Parathyroid adenoma (tissue), 2 donors: ENCODE measurements around the gene NRAS.

ENCODE experiments used
- H2AFZ ChIP-seq: fragments of 300-600 bp; sonication (generic); one replicate; pipeline ENCODE4 v1.7.0; 2017; ENCODE audit warnings: antibody characterized with exemption, mild to moderate bottlenecking
- H3K27ac ChIP-seq: fragments of 300-600 bp; sonication (generic); one replicate; pipeline ENCODE4 v1.7.0; 2017
- H3K27me3 ChIP-seq: fragments of 300-600 bp; sonication (generic); one replicate; pipeline ENCODE4 v1.7.0; 2017; ENCODE audit warnings: low read length; ENCODE audit not compliant: control insufficient read depth, insufficient read depth
- H3K36me3 ChIP-seq: fragments of 300-600 bp; sonication (generic); one replicate; pipeline ENCODE4 v1.7.0; 2017; ENCODE audit warnings: low read length; ENCODE audit not compliant: control insufficient read depth, insufficient read depth
- H3K4me1 ChIP-seq: fragments of 300-600 bp; sonication (generic); one replicate; pipeline ENCODE4 v1.7.0; 2017; ENCODE audit warnings: control low read depth
- H3K4me2 ChIP-seq: fragments of 300-600 bp; sonication (generic); one replicate; pipeline ENCODE4 v1.7.0; 2017; ENCODE audit warnings: low read length
- H3K4me3 ChIP-seq: fragments of 300-600 bp; sonication (generic); one replicate; pipeline ENCODE4 v1.7.0; 2017; ENCODE audit warnings: low read depth, low read length
- H3K79me2 ChIP-seq: fragments of 300-600 bp; sonication (generic); one replicate; pipeline ENCODE4 v1.7.0; 2017; ENCODE audit warnings: control low read depth
- H3K9ac ChIP-seq: fragments of 300-600 bp; sonication (generic); one replicate; pipeline ENCODE4 v1.7.0; 2017; ENCODE audit warnings: mild to moderate bottlenecking
- H3K9me3 ChIP-seq: fragments of 300-600 bp; sonication (generic); one replicate; pipeline ENCODE4 v1.7.0; 2017; ENCODE audit warnings: low read length; ENCODE audit not compliant: control insufficient read depth
- TF ChIP-seq, protein P1 (sequence below): fragments of 300-600 bp; sonication (generic); IDR thresholded peaks from one replicate; pipeline ENCODE4 v1.7.0; 2017; ENCODE audit warnings: antibody characterized with exemption, mild to moderate bottlenecking
- donor health status: primary hyperparathyroidism.

NRAS gene

DNA sequence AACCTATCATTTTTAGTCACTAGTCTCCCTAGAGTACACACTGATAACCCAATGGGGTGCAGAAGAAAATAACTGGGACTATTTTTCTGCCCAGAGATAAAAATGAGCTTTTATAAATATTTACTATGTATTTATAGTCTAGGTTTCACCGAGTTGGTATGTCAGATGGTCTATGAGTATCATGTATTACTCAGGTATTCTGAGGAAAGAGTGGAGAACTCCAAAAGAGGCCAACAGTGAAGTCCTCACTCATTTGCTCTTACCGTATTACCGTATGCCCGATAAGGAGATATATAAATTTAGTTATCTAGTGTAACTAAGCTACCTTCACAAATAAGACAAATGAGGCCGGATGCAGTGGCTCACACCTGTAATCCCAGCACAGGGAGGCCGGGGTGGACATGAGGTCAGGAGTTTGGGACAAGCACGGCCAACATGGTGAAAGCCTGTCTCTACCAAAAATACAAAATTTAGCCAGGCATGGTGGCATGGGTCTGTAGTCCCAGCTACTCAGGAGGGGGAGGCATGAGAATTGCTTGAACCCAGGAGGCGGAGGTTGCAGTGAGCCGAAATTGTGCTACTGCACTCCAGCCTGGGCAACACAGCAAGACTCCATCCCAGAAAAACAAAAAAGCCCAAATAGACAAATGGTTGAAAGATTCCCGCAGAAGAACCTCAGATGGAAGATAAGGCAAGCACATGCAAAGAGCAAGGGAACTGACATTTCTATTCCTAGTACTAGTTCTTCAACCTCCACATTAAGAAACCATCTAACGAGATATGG lies 25.6 kb upstream of the NRAS start:
- no peak overlapping the region for H3K4me3 ChIP-seq
- H3K9ac ChIP-seq: no peak overlapping the region
- H3K36me3 ChIP-seq: no peaks in the 10 kb centered on the region
- H3K79me2 ChIP-seq: peaks cover 37% of the 10 kb centered on the region
- H3K4me2 ChIP-seq: no peak overlapping the region
- H3K27ac ChIP-seq: no peak overlapping the region
- no peaks in the 10 kb centered on the region for H3K4me1 ChIP-seq
- TF ChIP-seq, protein P1, sequence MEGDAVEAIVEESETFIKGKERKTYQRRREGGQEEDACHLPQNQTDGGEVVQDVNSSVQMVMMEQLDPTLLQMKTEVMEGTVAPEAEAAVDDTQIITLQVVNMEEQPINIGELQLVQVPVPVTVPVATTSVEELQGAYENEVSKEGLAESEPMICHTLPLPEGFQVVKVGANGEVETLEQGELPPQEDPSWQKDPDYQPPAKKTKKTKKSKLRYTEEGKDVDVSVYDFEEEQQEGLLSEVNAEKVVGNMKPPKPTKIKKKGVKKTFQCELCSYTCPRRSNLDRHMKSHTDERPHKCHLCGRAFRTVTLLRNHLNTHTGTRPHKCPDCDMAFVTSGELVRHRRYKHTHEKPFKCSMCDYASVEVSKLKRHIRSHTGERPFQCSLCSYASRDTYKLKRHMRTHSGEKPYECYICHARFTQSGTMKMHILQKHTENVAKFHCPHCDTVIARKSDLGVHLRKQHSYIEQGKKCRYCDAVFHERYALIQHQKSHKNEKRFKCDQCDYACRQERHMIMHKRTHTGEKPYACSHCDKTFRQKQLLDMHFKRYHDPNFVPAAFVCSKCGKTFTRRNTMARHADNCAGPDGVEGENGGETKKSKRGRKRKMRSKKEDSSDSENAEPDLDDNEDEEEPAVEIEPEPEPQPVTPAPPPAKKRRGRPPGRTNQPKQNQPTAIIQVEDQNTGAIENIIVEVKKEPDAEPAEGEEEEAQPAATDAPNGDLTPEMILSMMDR: no peak
- no peaks in the 10 kb centered on the region for H3K27me3 ChIP-seq
- no peaks in the 10 kb centered on the region for H3K9me3 ChIP-seq
- no peak overlapping the region for H2AFZ ChIP-seq

DNA sequence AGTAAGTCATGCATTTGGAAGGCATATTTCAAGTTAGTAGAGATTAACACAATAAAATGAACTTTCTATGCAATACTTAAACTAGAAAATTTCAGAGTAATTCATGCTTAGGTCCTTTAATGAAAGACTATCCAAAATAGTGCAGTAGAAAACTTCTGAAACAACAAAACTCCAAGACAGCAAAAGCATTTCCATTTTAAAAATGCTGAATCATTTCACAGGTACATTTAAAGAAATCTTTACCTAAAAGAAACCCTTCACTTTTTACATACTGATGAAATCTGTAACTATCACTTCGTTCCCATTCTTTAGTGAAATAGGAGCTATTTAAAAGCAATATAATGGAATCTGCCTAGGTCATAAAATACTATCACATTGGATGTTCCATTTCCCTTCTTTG lies 23.8 kb upstream of the NRAS start:
- Histone ChIP-seq H3K27me3 (no peaks in the 10 kb centered on the region), H2AFZ (no peak overlapping the region), H3K9me3 (no peaks in the 10 kb centered on the region), H3K4me3 (no peak overlapping the region), H3K27ac (no peak overlapping the region), H3K36me3 (no peaks in the 10 kb centered on the region), H3K9ac (no peak overlapping the region), H3K79me2 (peaks cover 22% of the 10 kb centered on the region), H3K4me2 (no peak overlapping the region), H3K4me1 (no peaks in the 10 kb centered on the region)
- TF ChIP-seq, protein P1: no peak

DNA sequence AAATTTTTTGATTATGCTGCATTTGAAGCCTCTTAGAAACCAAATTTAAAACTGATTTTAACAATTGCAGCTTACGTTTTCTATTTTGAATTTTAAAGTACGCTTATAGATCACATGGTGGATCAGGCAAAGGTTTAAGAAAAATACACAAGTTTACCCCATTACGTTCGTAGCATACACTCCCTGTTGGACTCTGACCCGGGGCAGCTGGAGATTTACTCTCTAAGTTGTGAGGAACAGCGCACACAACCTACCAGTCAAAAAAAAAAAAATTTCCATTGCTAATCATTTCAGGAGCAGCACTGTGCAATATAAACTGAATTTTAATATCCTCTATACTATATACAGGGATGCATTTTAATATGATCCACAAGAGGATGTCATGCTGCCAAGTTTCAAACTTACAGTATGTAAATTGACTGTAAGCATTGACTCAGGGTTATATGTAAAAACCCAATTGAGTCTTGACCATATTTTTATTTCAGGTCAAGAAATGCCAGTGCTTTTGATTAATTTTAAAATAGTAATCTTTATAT lies 20.8 kb upstream of the NRAS start:
- Histone ChIP-seq H3K4me3 (no peak overlapping the region), H3K79me2 (peaks cover 12% of the 10 kb centered on the region), H3K4me1 (no peaks in the 10 kb centered on the region), H3K4me2 (no peak overlapping the region), H3K36me3 (no peaks in the 10 kb centered on the region), H3K9ac (no peak overlapping the region), H3K9me3 (no peaks in the 10 kb centered on the region), H3K27ac (no peak overlapping the region), H2AFZ (no peak overlapping the region), H3K27me3 (no peaks in the 10 kb centered on the region)
- TF ChIP-seq, protein P1: no peak

DNA sequence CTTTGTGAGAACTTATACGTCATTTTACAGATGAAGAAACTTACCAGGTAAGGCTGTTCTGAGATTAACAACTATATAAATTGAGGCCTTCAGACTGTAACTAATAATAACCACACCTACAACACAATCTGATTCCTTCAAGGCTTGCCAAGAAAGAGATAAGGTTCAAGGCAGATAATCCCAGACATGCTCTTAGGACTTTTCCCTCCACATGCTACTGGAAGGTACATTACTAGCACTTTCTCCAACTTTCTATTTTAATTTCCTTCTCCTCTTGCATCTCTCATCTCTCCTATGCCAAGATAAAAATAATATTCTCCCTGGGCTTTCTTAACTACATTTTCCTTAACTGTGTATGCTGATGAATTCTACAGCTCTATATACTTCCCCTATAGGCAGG lies 18.9 kb upstream of the NRAS start:
- Histone ChIP-seq H3K9me3 (no peaks in the 10 kb centered on the region), H3K4me1 (no peaks in the 10 kb centered on the region), H3K4me3 (no peak overlapping the region), H3K36me3 (no peaks in the 10 kb centered on the region), H3K79me2 (peaks cover 2% of the 10 kb centered on the region), H2AFZ (no peak overlapping the region), H3K27ac (no peak overlapping the region), H3K9ac (no peak overlapping the region), H3K4me2 (no peak overlapping the region), H3K27me3 (no peaks in the 10 kb centered on the region)
- TF ChIP-seq, protein P1: no peak

DNA sequence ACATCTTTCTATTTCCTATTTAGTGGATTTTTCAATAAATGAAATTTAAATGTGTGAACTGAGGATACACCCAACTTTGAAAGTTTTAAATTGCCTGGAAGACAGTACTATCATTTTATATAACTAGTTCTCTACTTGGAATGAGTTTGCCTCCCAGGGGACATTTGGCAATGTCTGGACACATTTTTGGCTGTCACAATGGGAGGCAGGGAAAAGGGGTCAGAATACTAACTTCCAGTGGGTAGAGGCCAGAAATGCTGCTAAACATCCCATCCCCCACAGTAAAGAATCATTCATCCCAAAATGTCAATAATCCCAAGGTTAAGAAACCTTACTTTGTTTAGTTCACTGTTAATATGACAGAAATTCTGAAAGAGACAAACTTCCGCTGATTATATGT lies 13.2 kb upstream of the NRAS start:
- Histone ChIP-seq H3K79me2 (no peaks in the 10 kb centered on the region), H3K4me3 (no peak overlapping the region), H3K4me2 (no peak overlapping the region), H3K27me3 (no peaks in the 10 kb centered on the region), H2AFZ (no peak overlapping the region), H3K27ac (no peak overlapping the region), H3K9me3 (no peaks in the 10 kb centered on the region), H3K36me3 (no peaks in the 10 kb centered on the region), H3K4me1 (no peaks in the 10 kb centered on the region), H3K9ac (no peak overlapping the region)
- TF ChIP-seq, protein P1: no peak
